Esophagus squamous epithelium (tissue), 5 donors: Measurements from ENCODE around the gene SPRYD3. TPM values are rescaled to one million over a fixed set of nuclear protein-coding genes. Genes with fewer than 3 reads are reported as not detected.

ENCODE experiments used
- DNase-seq: peaks from one replicate; lab custom pipeline; 2025; lab: John Stamatoyannopoulos, UW
- H3K27ac ChIP-seq, 4 donors: fragments of 200-600 bp; sonication (generic); one replicate each; pipeline ENCODE4 v1.5.1; 2016 to 2019; ENCODE audit warnings: mild to moderate bottlenecking in 1 of 4
- H3K27me3 ChIP-seq, 4 donors: fragments of 200-600 bp; sonication (generic); 1 replicate in 3 of 4; 2 replicates in 1 of 4; pipeline versions ENCODE4 v1.5.1 to v1.6.0; 2017 to 2021; ENCODE audit warnings: antibody characterized with exemption in 1 of 4
- H3K36me3 ChIP-seq, 3 donors: fragments of 200-600 bp; sonication (generic); one replicate each; pipeline ENCODE4 v1.5.1; 2016 to 2019
- H3K4me1 ChIP-seq, 3 donors: fragments of 200-600 bp; sonication (generic); one replicate each; pipeline ENCODE4 v1.5.1; 2017 to 2019
- H3K4me3 ChIP-seq, 4 donors: fragments of 200-600 bp; sonication (generic); 1 replicate in 3 of 4; 2 replicates in 1 of 4; pipeline ENCODE4 v1.5.1; 2016 to 2019; ENCODE audit warnings: mild to moderate bottlenecking in 2 of 4, moderate library complexity in 1 of 4
- H3K9me3 ChIP-seq, 3 donors: fragments of 200-600 bp; sonication (generic); one replicate each; pipeline ENCODE4 v1.5.1; 2016 to 2019
- CTCF ChIP-seq, 6 experiments: fragments of 450-650 bp in 4 of 6; fragments of 200-600 bp in 2 of 6; sonication (generic) in 2 of 6; IDR thresholded peaks; one replicate each; pipeline ENCODE4 v1.5.1; 2016 to 2019; ENCODE audit warnings: antibody characterized with exemption in 6 of 6, mild to moderate bottlenecking in 4 of 6, moderate library complexity in 4 of 6
- POLR2A ChIP-seq, 4 donors: fragments of 450-650 bp; IDR thresholded peaks; one replicate each; pipeline ENCODE4 v1.6.1; 2017; ENCODE audit warnings: antibody characterized with exemption in 4 of 4, mild to moderate bottlenecking in 4 of 4, moderate library complexity in 3 of 4
- WGBS, 2 donors: methylation state at CpG; one replicate each; pipeline ENCODE4 v1.1.5; 2018; 5-methylcytosine and 5-hydroxymethylcytosine counted together
- intact Hi-C: fragments of 100-400 bp; cut with DNase I; formaldehyde crosslinking; loops from one replicate; pipeline ENCODE4 v1.15.0; 2022
- total RNA-seq, 4 donors: library from RNA; depleted of rRNA; stranded (reverse); fragments of >200 nt; gene quantifications; one replicate each; pipeline ENCODE4 v1.1.0, GENCODE V29; 2016
- donor health status: DM: yes; HTN: yes; CAD: no.

SPRYD3 gene
- total RNA-seq, 4 donors from 2014 or later = 28.2 to 41.4 (median 29.2) TPM

GRCh38 chr12:53105712-53106439, 26.7 kb upstream of the SPRYD3 start:
- TF ChIP-seq CTCF (IDR thresholded peaks at IDR 0.05) (no peak), POLR2A (IDR thresholded peaks at IDR 0.05) (no peak)
- H3K36me3 ChIP-seq = peaks cover 0 to 8% (median 0%) of the 10 kb centered on the region in 3 donors
- WGBS, 2 donors = 89 to 94% methylated on average over 4 to 6 of the region's 7 CpGs
- H3K4me3 ChIP-seq = no peak overlapping the region
- no peak overlapping the region for H3K27ac ChIP-seq
- H3K4me1 ChIP-seq = peaks cover 0 to 24% (median 5%) of the 10 kb centered on the region in 3 donors
- no peak for DNase-seq
- intact Hi-C loops = no loop called here
- no peaks in the 10 kb centered on the region for H3K9me3 ChIP-seq
- no peaks in the 10 kb centered on the region for H3K27me3 ChIP-seq

- H3K36me3 ChIP-seq = peaks cover 0 to 14% (median 0%) of the 10 kb centered on the region in 3 donors
- DNase-seq = no peak
- H3K27me3 ChIP-seq = no peaks in the 10 kb centered on the region
- TF ChIP-seq POLR2A (IDR thresholded peaks at IDR 0.05) (no peak), CTCF (IDR thresholded peaks at IDR 0.05) (no peak)
- WGBS, 2 donors = 81 to 92% methylated on average over 5 to 7 of the region's 8 CpGs
- no peaks in the 10 kb centered on the region for H3K9me3 ChIP-seq
- intact Hi-C loops = no loop called here
- no peak overlapping the region for H3K27ac ChIP-seq
- no peak overlapping the region for H3K4me3 ChIP-seq
- H3K4me1 ChIP-seq = peaks cover 0 to 26% (median 5%) of the 10 kb centered on the region in 3 donors
Observed at GRCh38 chr12:53105256-53105655, 26.1 kb upstream of the SPRYD3 start.

GRCh38 chr12:53103860-53104305, 24.7 kb upstream of the SPRYD3 start:
- Histone ChIP-seq H3K27ac (peak overlapping the region in 1 of 4 donors; percentile 20), H3K4me3 (no peak overlapping the region), H3K4me1 (peaks cover 5 to 40% (median 10%) of the 10 kb centered on the region in 3 donors), H3K27me3 (no peaks in the 10 kb centered on the region), H3K36me3 (peaks cover 0 to 14% (median 0%) of the 10 kb centered on the region in 3 donors), H3K9me3 (no peaks in the 10 kb centered on the region)
- intact Hi-C loops = loop anchor here (5.0 kb wide), 1 partner anchor 37 kb away; no protein-coding TSS in a partner anchor
- no peak for TF ChIP-seq POLR2A (IDR thresholded peaks at IDR 0.05)
- no peak for TF ChIP-seq CTCF (IDR thresholded peaks at IDR 0.05)
- 50% methylated on average over 1 of the region's 3 CpGs; no CpG with 5 or more reads in 1 of the 2 donors for WGBS, 2 donors
- DNase-seq = no peak

- intact Hi-C loops = loop anchor here (5.0 kb wide), 1 partner anchor 36 kb away; no protein-coding TSS in a partner anchor
- no peak for TF ChIP-seq CTCF (IDR thresholded peaks at IDR 0.05)
- TF ChIP-seq POLR2A (IDR thresholded peaks at IDR 0.05) = no peak
- no peak for DNase-seq
- Histone ChIP-seq H3K9me3 (no peaks in the 10 kb centered on the region), H3K36me3 (peaks cover 0 to 14% (median 0%) of the 10 kb centered on the region in 3 donors), H3K4me3 (no peak within 1 kb of the TSS), H3K27me3 (no peaks in the 10 kb centered on the region), H3K27ac (peak within 1 kb of the TSS in 1 of 4 donors; percentile 20), H3K4me1 (peaks cover 13 to 47% (median 17%) of the 10 kb centered on the region in 3 donors)
- 74 to 85% methylated on average over 7 to 9 of the region's 23 CpGs for WGBS, 2 donors
Observed at GRCh38 chr12:53102883-53103807, 24.0 kb upstream of the SPRYD3 start, which contains the start of gene SOAT2. SOAT2 (plus strand) TSS chr12:53103486; CDS start chr12:53103578, 92 bp downstream.
